ENCODE data around the gene SASH1. TPM values are rescaled to one million over a fixed set of nuclear protein-coding genes. Genes with fewer than 3 reads are reported as not detected.

Gene SASH1
- total RNA-seq, 1 experiment from 2014 or later, result 11.7 TPM

DNA sequence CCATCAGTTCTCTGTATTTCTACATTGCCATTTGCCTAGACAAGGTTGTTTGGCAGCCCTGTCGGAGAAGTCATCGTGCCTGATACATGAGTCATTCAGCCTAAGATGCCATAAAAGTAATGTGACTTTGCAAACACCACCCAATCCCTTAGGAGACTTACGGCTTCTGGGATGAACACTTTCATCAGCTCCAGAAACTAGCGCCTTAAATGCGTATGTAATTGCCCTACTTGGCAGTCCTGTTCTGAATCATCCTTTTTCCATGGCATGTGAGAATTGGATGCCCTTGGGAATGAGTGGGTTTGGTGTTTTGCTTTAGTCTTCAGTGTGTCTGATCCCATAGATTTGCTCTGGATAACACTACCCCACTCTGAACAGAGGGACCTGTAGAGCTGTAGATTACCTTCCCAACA is 158.5 kb downstream of the SASH1 start:
- Histone ChIP-seq H3K27me3 (ENCODE audit: insufficient read depth, low read length) (no peaks in the 10 kb centered on the region), H3K9ac (ENCODE audit: low read length) (no peak overlapping the region), H3K36me3 (ENCODE audit: control insufficient read depth in 1 of 2, insufficient read depth in 2 of 2, low read length in 2 of 2) (no peaks in the 10 kb centered on the region), H3K4me1 (ENCODE audit: control insufficient read depth in 1 of 2, insufficient read depth in 2 of 2, low read length in 2 of 2) (peaks cover 19 to 35% of the 10 kb centered on the region in 2 experiments), H3K9me3 (ENCODE audit: control insufficient read depth in 1 of 2, insufficient read depth in 1 of 2, low read depth in 1 of 2, low read length in 2 of 2) (no peaks in the 10 kb centered on the region), H3K4me3 (replicated peaks in 1 of 2; ENCODE audit: low read depth in 1 of 2, low read length in 2 of 2) (peak overlapping the region in 1 of 2 experiments; percentile 29; a peak in 2 of 4 replicates), H4K20me1 (ENCODE audit: insufficient read depth) (no peaks in the 10 kb centered on the region), H3K4me2 (ENCODE audit: low read length) (peak overlapping the region; percentile 65), H3K27ac (ENCODE audit: low read depth, low read length) (peak overlapping the region; percentile 41; the same call in 1 of the 2 replicates), H3K9me2 (ENCODE audit: insufficient read depth) (no peaks in the 10 kb centered on the region), H3K79me2 (ENCODE audit: insufficient read depth, low read length) (no peaks in the 10 kb centered on the region), H2AFZ (ENCODE audit: low read depth, low read length, poor library complexity, severe bottlenecking) (no peak overlapping the region)
- BruUV-seq (replicated peaks), result no TSS peak
- ATAC-seq (peak; percentile 95), DNase-seq (ENCODE audit: low read depth, low spot score) (peak; percentile 73)
- POLR2A ChIA-PET, result no interaction called here
- CTCF ChIA-PET, result no interaction called here
- TF ChIP-seq TCF7L2 (IDR thresholded peaks at IDR 0.05; ENCODE audit: borderline replicate concordance, extremely low read depth, insufficient read depth, insufficient read length) (peak; percentile 88), SIN3A (IDR thresholded peaks at IDR 0.05; ENCODE audit: low read depth) (peak; percentile 38; the same call in 1 of the 2 replicates), YY1 (IDR thresholded peaks at IDR 0.05; ENCODE audit: extremely low read depth, insufficient replicate concordance, low read depth, low read length) (no peak), SP1 (IDR thresholded peaks at IDR 0.05; ENCODE audit: low read depth) (peak; percentile 43; the same call in 1 of the 2 replicates), JUND (IDR thresholded peaks at IDR 0.05) (peak; percentile 82), RAD21 (IDR thresholded peaks at IDR 0.05; ENCODE audit: low read depth) (no peak), FOSL1 (IDR thresholded peaks at IDR 0.05; ENCODE audit: low read depth) (peak; percentile 75), CEBPB (IDR thresholded peaks at IDR 0.05; ENCODE audit: low read depth) (peak; percentile 60; the same call in 1 of the 2 replicates), CBX3 (IDR thresholded peaks at IDR 0.05; ENCODE audit: low read depth) (peak; percentile 58; the same call in 1 of the 2 replicates), SRF (IDR thresholded peaks at IDR 0.05; ENCODE audit: low read depth) (peak; percentile 77)
- RAD21 ChIA-PET (ENCODE audit: low non-redundant PET in 1 of 2, low total read pairs in 2 of 2, uncharacterized antibody in 2 of 2, unreplicated experiment in 2 of 2), result no interaction called here
- intact Hi-C loops (cut with micrococcal nuclease), result no loop called here

GRCh38 chr6:148502083-148502772 is 159.6 kb downstream of the SASH1 start:
- intact Hi-C loops (cut with micrococcal nuclease), result no loop called here

More at GRCh38 chr6:148502083-148502772, 159.6 kb downstream of the SASH1 start:
- POLR2A ChIA-PET, result no interaction called here
- no peak overlapping the region for H3K9ac ChIP-seq (ENCODE audit: low read length)
- no peaks in the 10 kb centered on the region for H4K20me1 ChIP-seq (ENCODE audit: insufficient read depth)
- no peaks in the 10 kb centered on the region for H3K36me3 ChIP-seq (ENCODE audit: control insufficient read depth in 1 of 2, insufficient read depth in 2 of 2, low read length in 2 of 2)
- H3K4me1 ChIP-seq (ENCODE audit: control insufficient read depth in 1 of 2, insufficient read depth in 2 of 2, low read length in 2 of 2), result peaks cover 19 to 31% of the 10 kb centered on the region in 2 experiments
- RAD21 ChIA-PET (ENCODE audit: low non-redundant PET in 1 of 2, low total read pairs in 2 of 2, uncharacterized antibody in 2 of 2, unreplicated experiment in 2 of 2), result no interaction called here
- TF ChIP-seq REST (IDR thresholded peaks at IDR 0.05; ENCODE audit: low read depth) (no peak), EZH2phosphoT487 (IDR thresholded peaks at IDR 0.05; ENCODE audit: borderline replicate concordance) (no peak)
- TF ChIP-seq, protein P1, sequence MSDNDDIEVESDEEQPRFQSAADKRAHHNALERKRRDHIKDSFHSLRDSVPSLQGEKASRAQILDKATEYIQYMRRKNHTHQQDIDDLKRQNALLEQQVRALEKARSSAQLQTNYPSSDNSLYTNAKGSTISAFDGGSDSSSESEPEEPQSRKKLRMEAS (IDR thresholded peaks at IDR 0.05), result no peak
- TF ChIP-seq, protein P2, sequence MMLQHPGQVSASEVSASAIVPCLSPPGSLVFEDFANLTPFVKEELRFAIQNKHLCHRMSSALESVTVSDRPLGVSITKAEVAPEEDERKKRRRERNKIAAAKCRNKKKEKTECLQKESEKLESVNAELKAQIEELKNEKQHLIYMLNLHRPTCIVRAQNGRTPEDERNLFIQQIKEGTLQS (IDR thresholded peaks at IDR 0.05), result no peak
- no TSS peak for BruUV-seq (replicated peaks)
- H3K27me3 ChIP-seq (ENCODE audit: insufficient read depth, low read length), result no peaks in the 10 kb centered on the region
- no peaks in the 10 kb centered on the region for H3K79me2 ChIP-seq (ENCODE audit: insufficient read depth, low read length)
- DNase-seq (ENCODE audit: low read depth, low spot score) (no peak), ATAC-seq (no peak)
- no peak overlapping the region for H2AFZ ChIP-seq (ENCODE audit: low read depth, low read length, poor library complexity, severe bottlenecking)
- CTCF ChIA-PET, result no interaction called here
- no peaks in the 10 kb centered on the region for H3K9me3 ChIP-seq (ENCODE audit: control insufficient read depth in 1 of 2, insufficient read depth in 1 of 2, low read depth in 1 of 2, low read length in 2 of 2)
- H3K4me2 ChIP-seq (ENCODE audit: low read length), result no peak overlapping the region
- no peak overlapping the region for H3K27ac ChIP-seq (ENCODE audit: low read depth, low read length)
- no peaks in the 10 kb centered on the region for H3K9me2 ChIP-seq (ENCODE audit: insufficient read depth)
- no peak overlapping the region for H3K4me3 ChIP-seq (replicated peaks in 1 of 2; ENCODE audit: low read depth in 1 of 2, low read length in 2 of 2)
